DOHH2 (cell line): ENCODE results near the gene ROR2.

Source experiments
- EZH2phosphoT487 ChIP-seq: fragments of 200-600 bp; sonication (generic); IDR thresholded peaks from 2 replicates; pipeline ENCODE4 v1.6.1; 2017; ENCODE audit warnings: borderline replicate concordance, mild to moderate bottlenecking, antibody characterized with exemption, low read length, moderate library complexity, mixed read lengths
- TF ChIP-seq, protein P1 (sequence below): fragments of 200-600 bp; sonication (generic); IDR thresholded peaks from one replicate; pipeline ENCODE4 v1.5.1; 2014; ENCODE audit warnings: antibody characterized with exemption, mild to moderate bottlenecking, low read depth, low read length; ENCODE audit not compliant: poor library complexity, severe bottlenecking

DNA sequence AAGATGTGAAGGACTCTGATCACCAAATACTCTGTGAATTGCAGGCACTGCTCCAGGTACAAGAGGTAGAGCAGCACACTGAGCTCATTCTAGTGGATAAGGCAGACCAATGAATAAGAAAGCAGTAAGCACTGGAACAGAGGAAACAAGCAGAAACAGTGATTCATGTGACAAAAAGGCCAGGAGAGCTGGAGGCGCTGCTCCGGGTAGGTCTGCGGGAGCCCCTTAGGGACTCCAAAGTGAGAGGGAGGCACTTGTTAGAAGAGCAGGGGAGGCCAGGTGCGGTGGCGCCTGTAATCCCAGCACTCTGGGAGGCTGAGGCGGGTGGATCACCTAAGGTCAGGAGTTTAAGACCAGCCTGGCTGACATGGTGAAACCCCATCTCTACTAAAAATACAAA lies 294.8 kb downstream of the ROR2 start:
- TF ChIP-seq, protein P1, sequence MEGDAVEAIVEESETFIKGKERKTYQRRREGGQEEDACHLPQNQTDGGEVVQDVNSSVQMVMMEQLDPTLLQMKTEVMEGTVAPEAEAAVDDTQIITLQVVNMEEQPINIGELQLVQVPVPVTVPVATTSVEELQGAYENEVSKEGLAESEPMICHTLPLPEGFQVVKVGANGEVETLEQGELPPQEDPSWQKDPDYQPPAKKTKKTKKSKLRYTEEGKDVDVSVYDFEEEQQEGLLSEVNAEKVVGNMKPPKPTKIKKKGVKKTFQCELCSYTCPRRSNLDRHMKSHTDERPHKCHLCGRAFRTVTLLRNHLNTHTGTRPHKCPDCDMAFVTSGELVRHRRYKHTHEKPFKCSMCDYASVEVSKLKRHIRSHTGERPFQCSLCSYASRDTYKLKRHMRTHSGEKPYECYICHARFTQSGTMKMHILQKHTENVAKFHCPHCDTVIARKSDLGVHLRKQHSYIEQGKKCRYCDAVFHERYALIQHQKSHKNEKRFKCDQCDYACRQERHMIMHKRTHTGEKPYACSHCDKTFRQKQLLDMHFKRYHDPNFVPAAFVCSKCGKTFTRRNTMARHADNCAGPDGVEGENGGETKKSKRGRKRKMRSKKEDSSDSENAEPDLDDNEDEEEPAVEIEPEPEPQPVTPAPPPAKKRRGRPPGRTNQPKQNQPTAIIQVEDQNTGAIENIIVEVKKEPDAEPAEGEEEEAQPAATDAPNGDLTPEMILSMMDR = no peak
- no peak for TF ChIP-seq EZH2phosphoT487
